ENCODE data around the gene CFAP206.

CFAP206 gene

GRCh38 chr6:87378947-87379346 lies 28.8 kb upstream of the CFAP206 start:
- TF ChIP-seq, protein P1, sequence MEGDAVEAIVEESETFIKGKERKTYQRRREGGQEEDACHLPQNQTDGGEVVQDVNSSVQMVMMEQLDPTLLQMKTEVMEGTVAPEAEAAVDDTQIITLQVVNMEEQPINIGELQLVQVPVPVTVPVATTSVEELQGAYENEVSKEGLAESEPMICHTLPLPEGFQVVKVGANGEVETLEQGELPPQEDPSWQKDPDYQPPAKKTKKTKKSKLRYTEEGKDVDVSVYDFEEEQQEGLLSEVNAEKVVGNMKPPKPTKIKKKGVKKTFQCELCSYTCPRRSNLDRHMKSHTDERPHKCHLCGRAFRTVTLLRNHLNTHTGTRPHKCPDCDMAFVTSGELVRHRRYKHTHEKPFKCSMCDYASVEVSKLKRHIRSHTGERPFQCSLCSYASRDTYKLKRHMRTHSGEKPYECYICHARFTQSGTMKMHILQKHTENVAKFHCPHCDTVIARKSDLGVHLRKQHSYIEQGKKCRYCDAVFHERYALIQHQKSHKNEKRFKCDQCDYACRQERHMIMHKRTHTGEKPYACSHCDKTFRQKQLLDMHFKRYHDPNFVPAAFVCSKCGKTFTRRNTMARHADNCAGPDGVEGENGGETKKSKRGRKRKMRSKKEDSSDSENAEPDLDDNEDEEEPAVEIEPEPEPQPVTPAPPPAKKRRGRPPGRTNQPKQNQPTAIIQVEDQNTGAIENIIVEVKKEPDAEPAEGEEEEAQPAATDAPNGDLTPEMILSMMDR (IDR thresholded peaks at IDR 0.05; ENCODE audit: low read depth, low read length, poor library complexity, severe bottlenecking): no peak
- no peak for TF ChIP-seq EZH2phosphoT487 (IDR thresholded peaks at IDR 0.05; ENCODE audit: borderline replicate concordance, low read length)
- no peaks in the 10 kb centered on the region for H3K9me2 ChIP-seq (replicated peaks; ENCODE audit: control insufficient read depth, low read length)
- no peak overlapping the region for H3K27ac ChIP-seq (ENCODE audit: low read depth, low read length)
- no peak overlapping the region for H3K4me2 ChIP-seq (ENCODE audit: low read length)
- no peak overlapping the region for H3K4me3 ChIP-seq (ENCODE audit: low read length)
- no peaks in the 10 kb centered on the region for H3K4me1 ChIP-seq (ENCODE audit: control insufficient read depth, low read length)
- H3K36me3 ChIP-seq (ENCODE audit: control insufficient read depth, low read length): no peaks in the 10 kb centered on the region
- H4K20me1 ChIP-seq (ENCODE audit: control insufficient read depth, insufficient read depth, low read depth, low read length): no peaks in the 10 kb centered on the region
- no peaks in the 10 kb centered on the region for H3K79me2 ChIP-seq (ENCODE audit: control insufficient read depth, low read length)
- H3F3A ChIP-seq (ENCODE audit: control insufficient read depth, insufficient read depth): no peaks in the 10 kb centered on the region
- H3K27me3 ChIP-seq (ENCODE audit: control insufficient read depth, low read length): no peaks in the 10 kb centered on the region
- no peaks in the 10 kb centered on the region for H3K9me3 ChIP-seq (ENCODE audit: control insufficient read depth, insufficient read depth, low read length)

GRCh38 chr6:87382861-87383260 lies 24.9 kb upstream of the CFAP206 start:
- H3K4me1 ChIP-seq (ENCODE audit: control insufficient read depth, low read length): no peaks in the 10 kb centered on the region
- H3K36me3 ChIP-seq (ENCODE audit: control insufficient read depth, low read length): no peaks in the 10 kb centered on the region
- H3K9me2 ChIP-seq (replicated peaks; ENCODE audit: control insufficient read depth, low read length): no peaks in the 10 kb centered on the region
- no peaks in the 10 kb centered on the region for H4K20me1 ChIP-seq (ENCODE audit: control insufficient read depth, insufficient read depth, low read depth, low read length)
- H3K79me2 ChIP-seq (ENCODE audit: control insufficient read depth, low read length): no peaks in the 10 kb centered on the region
- H3K9me3 ChIP-seq (ENCODE audit: control insufficient read depth, insufficient read depth, low read length): no peaks in the 10 kb centered on the region
- H3F3A ChIP-seq (ENCODE audit: control insufficient read depth, insufficient read depth): no peaks in the 10 kb centered on the region
- no peak overlapping the region for H3K27ac ChIP-seq (ENCODE audit: low read depth, low read length)
- H3K4me2 ChIP-seq (ENCODE audit: low read length): no peak overlapping the region
- TF ChIP-seq, protein P1 (IDR thresholded peaks at IDR 0.05; ENCODE audit: low read depth, low read length, poor library complexity, severe bottlenecking): no peak
- no peak for TF ChIP-seq EZH2phosphoT487 (IDR thresholded peaks at IDR 0.05; ENCODE audit: borderline replicate concordance, low read length)
- no peaks in the 10 kb centered on the region for H3K27me3 ChIP-seq (ENCODE audit: control insufficient read depth, low read length)
- H3K4me3 ChIP-seq (ENCODE audit: low read length): no peak overlapping the region

DNA sequence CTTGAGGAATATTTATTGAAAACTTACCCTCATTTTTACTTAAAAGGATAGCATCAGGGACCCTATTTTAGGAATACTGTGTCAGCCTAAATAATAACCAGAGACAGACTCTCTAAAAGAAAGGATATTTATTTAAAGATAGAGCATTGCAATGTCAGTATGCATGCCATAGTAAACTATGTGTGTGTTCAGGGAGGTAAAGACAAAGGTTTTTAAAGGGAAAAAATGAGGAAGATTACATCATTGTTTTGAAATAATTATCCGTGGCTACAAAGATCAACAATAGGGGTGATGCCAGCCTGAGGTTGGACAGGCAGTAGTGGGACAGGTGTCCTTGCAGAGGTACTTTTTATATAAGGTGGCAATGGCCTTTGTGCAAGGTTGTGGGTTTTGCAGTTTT lies 23.7 kb upstream of the CFAP206 start:
- Histone ChIP-seq H3K36me3 (ENCODE audit: control insufficient read depth, low read length) (no peaks in the 10 kb centered on the region), H4K20me1 (ENCODE audit: control insufficient read depth, insufficient read depth, low read depth, low read length) (no peaks in the 10 kb centered on the region), H3K9me3 (ENCODE audit: control insufficient read depth, insufficient read depth, low read length) (no peaks in the 10 kb centered on the region), H3K4me3 (ENCODE audit: low read length) (no peak overlapping the region), H3K4me2 (ENCODE audit: low read length) (no peak overlapping the region), H3K4me1 (ENCODE audit: control insufficient read depth, low read length) (no peaks in the 10 kb centered on the region), H3K27me3 (ENCODE audit: control insufficient read depth, low read length) (no peaks in the 10 kb centered on the region), H3F3A (ENCODE audit: control insufficient read depth, insufficient read depth) (no peaks in the 10 kb centered on the region), H3K9me2 (replicated peaks; ENCODE audit: control insufficient read depth, low read length) (no peaks in the 10 kb centered on the region), H3K27ac (ENCODE audit: low read depth, low read length) (no peak overlapping the region), H3K79me2 (ENCODE audit: control insufficient read depth, low read length) (no peaks in the 10 kb centered on the region)
- no peak for TF ChIP-seq EZH2phosphoT487 (IDR thresholded peaks at IDR 0.05; ENCODE audit: borderline replicate concordance, low read length)
- TF ChIP-seq, protein P1 (IDR thresholded peaks at IDR 0.05; ENCODE audit: low read depth, low read length, poor library complexity, severe bottlenecking): no peak

DNA sequence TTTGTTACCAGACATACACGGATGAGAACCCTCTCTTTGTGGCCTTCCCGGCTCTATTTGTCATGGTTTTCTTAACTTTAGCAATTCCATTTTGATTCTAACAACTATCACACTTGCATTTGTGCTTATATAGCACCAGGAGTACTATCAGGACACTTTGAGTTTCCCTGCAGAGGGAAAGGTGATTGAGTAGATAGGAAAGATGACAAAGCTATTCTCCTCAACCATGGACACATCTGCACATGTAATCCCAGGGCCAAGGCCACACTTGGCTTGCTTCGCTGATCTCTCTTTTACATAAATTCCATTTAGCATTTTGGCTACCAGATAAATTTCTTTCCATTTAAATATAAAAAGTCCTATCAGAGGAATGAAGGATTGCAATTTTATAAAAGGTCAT lies 23.3 kb upstream of the CFAP206 start:
- Histone ChIP-seq H3K4me1 (ENCODE audit: control insufficient read depth, low read length) (no peaks in the 10 kb centered on the region), H3F3A (ENCODE audit: control insufficient read depth, insufficient read depth) (no peaks in the 10 kb centered on the region), H3K27me3 (ENCODE audit: control insufficient read depth, low read length) (no peaks in the 10 kb centered on the region), H3K4me2 (ENCODE audit: low read length) (no peak overlapping the region), H3K79me2 (ENCODE audit: control insufficient read depth, low read length) (no peaks in the 10 kb centered on the region), H3K9me2 (replicated peaks; ENCODE audit: control insufficient read depth, low read length) (no peaks in the 10 kb centered on the region), H3K9me3 (ENCODE audit: control insufficient read depth, insufficient read depth, low read length) (no peaks in the 10 kb centered on the region), H4K20me1 (ENCODE audit: control insufficient read depth, insufficient read depth, low read depth, low read length) (no peaks in the 10 kb centered on the region), H3K27ac (ENCODE audit: low read depth, low read length) (no peak overlapping the region), H3K4me3 (ENCODE audit: low read length) (no peak overlapping the region), H3K36me3 (ENCODE audit: control insufficient read depth, low read length) (no peaks in the 10 kb centered on the region)
- no peak for TF ChIP-seq EZH2phosphoT487 (IDR thresholded peaks at IDR 0.05; ENCODE audit: borderline replicate concordance, low read length)
- TF ChIP-seq, protein P1 (IDR thresholded peaks at IDR 0.05; ENCODE audit: low read depth, low read length, poor library complexity, severe bottlenecking): no peak
